GM18526 (cell line): ENCODE data around the gene GFPT2.

ENCODE experiments used
- POLR2A ChIP-seq: IDR thresholded peaks from 3 replicates; pipeline ENCODE4 v1.6.1; 2011; ENCODE audit not compliant: insufficient read length; ENCODE audit errors: extremely low read depth

The GFPT2 gene

GRCh38 chr5:180345781-180346180 lies 7.4 kb downstream of the GFPT2 start:
- no peak for TF ChIP-seq POLR2A

GRCh38 chr5:180345186-180345585 lies 8.0 kb downstream of the GFPT2 start:
- no peak for TF ChIP-seq POLR2A

- no peak for TF ChIP-seq POLR2A
Measured at GRCh38 chr5:180344696-180344999, 8.5 kb downstream of the GFPT2 start.

- no peak for TF ChIP-seq POLR2A
Measured at GRCh38 chr5:180343831-180344695, 9.1 kb downstream of the GFPT2 start.

- no peak for TF ChIP-seq POLR2A
Measured at GRCh38 chr5:180343110-180343830, 9.9 kb downstream of the GFPT2 start.

- no peak for TF ChIP-seq POLR2A
Measured at GRCh38 chr5:180341595-180341994, 11.5 kb downstream of the GFPT2 start.

GRCh38 chr5:180340856-180341255 lies 12.3 kb downstream of the GFPT2 start:
- TF ChIP-seq POLR2A: no peak

DNA sequence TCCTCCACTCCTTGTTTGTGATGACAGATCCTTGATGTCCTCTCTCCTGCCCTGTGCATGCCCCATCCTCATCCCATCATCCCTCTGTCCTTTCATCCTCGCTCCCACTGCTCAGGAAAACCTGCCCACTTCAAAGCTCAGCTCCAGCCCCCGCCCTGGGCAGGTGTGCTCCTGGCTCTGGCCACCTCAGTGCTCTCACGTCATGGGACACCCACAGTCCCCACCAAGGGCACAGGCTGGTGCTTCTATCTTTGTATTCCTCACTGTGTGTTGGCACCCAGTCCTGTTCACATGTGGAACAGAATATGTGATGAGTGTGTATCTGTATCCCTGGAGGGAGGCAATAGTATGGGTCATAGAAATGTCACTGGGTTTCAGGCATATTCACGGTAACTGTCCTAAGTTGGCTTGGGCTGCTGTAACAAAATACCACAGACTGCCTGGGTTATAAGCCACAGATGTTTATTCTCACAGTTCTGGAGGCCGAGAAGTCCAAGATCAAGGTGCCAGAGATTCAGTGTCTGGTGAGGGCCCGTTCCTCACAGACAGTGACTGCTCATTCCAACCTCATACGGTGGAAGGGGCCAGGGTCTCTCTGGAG lies 13.5 kb downstream of the GFPT2 start:
- no peak for TF ChIP-seq POLR2A

DNA sequence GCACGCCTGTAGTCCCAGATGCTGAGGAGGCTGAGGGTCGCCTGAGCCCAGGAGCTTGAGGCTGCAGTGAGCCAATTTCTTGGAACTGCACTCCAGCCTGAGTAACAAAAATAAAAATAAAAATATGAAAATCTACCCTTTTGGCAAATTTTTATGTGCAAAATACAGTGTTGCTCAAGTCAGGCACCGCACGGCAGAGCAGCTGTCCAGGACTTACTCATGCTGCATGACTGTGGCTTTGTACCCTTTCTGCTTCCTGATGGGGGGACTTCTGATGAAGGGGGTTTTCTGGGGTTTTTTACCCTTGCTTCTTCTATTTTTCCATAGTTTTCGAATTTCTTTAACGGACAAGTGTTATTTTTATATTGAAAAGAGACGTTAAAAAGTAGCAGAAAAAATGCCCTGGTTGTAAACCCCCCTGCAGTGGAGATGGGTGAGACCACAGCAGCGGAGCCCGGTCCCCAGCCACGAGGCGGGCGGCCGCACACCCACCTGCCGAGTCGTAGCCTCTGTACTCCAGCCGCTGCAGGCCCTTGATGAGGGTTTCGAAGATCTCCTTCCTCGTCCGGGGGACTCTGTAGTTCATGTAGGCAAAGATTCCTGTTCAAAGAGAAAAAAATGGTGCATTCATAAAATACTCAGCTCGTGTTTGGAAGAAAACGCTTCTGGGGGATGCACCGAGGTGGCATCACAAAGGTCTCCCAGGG lies 15.0 kb downstream of the GFPT2 start:
- no peak for TF ChIP-seq POLR2A

DNA sequence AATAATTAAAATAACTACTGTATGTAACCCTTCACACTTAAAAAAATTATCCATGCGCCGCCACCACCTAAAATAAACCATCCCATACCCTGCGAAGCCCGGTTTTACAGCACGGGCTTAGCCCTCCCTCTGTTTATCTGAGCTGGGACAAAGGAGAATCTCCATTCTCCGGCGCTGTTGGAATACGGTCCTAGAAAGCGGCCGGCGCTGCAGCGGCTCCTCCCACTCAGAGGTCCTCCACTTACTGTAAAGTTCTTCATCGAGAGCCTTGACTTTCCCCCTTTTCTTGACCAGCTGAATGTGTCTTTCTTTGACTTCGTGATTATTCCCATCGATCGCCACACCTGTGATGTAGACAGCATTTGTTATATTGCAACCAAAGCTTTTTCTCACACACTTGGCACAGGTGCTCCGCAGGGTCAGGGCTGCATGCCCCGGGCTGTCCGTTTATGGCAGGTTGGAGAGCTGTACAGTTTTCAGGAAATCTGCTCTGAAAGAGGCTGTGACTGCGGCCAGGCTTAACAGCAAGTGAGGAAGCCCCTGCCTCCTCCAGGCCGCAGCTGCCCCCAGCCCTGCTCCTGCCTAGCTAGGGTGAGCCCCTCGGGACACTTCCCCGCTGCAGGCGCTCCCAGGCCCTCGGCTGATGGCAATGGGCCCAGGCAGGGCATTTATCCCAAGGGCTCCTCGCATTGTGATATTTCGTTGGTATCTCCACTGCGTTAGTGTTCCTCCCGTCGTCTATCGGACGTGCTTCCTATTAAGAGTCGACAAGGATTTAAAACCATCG lies 16.7 kb downstream of the GFPT2 start:
- TF ChIP-seq POLR2A: no peak

DNA sequence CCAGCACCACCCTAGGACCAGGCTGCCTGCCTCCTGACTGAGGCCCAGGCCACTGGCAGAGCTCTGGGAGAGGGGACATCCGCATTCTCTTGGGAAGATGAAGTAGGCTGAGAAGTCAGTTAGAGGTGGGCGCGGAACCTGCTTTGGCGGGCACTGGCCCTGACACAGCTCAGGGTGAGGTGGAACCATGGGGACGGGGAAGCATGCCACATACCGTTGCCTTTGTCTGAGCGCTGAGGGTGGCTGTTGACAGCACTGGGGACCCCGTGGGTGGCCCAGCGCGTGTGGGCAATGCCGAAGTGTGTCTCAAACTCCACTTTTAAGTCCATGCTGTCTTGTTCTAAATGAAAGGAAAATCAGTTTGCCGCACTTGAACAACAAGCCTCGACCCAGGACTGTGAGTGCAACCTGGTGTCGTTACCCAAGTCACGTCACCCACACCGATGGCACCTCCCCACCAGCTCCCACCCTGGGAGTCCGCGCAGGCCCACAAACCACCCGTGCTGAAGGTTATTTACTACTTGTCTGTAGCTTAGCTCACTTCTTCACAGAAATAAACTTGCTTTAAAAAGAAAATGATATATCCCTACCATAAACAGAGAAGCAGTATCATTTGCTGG lies 17.4 kb downstream of the GFPT2 start:
- TF ChIP-seq POLR2A: no peak

DNA sequence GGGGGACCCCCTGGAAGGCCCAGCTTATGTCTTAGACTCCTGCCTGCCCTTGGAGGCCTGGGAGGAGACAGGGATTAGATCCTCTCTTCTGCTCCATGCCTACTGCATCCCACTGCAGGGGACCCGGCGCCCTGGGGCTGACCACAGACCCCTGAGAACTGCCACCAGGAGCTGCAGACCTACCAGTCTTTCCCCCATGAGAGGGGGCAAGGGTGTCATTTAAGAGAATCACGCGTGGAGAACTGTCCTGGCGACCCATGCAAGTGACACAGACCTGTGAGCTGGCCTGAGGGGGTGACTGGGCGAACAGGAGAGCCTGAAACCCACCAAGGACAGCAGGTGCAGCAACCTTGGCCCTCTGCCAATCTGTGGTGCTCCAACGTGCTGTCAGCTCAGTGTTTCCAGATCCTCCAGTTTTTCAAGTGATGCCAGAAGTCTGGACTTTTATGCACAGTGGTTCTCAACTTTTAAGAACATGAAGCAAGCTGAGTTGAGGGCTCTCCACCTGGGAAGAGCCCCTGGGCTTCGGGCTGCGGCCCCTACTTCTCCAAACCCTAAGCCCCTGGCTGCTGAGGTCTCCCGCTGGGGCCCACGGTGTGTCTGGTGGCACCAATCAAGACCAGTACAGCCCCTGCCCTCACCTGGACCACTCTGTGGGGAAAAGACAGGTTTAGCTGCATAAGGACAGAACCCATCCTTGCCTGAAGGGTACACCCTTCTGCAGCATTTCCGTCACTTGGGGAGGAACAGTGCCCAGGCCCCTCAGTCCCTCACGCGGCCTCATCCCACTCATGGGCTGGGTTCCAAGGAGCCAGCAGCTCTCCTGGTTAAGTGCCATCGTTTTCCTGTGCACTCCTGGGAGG lies 18.2 kb downstream of the GFPT2 start:
- TF ChIP-seq POLR2A: no peak

DNA sequence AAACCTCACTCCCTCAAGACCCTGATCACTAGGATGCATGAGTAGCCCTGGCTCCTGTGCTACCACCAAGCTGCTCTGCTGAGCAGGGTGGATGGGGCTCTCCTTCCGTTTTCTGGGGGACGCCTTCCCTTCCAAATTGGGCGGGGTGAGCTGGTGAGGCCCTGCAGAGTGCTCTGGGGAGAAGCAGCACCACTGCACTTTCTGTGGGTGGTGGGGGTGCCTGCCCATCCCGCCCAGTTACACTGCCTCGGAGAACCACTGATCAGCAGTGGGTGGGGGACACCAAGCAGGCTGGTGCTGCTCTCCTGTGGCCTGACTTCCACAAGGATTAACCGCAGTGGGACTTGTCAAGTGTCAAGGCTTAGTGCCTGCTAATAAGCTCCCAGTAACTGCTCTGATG lies 19.0 kb downstream of the GFPT2 start:
- TF ChIP-seq POLR2A: no peak

DNA sequence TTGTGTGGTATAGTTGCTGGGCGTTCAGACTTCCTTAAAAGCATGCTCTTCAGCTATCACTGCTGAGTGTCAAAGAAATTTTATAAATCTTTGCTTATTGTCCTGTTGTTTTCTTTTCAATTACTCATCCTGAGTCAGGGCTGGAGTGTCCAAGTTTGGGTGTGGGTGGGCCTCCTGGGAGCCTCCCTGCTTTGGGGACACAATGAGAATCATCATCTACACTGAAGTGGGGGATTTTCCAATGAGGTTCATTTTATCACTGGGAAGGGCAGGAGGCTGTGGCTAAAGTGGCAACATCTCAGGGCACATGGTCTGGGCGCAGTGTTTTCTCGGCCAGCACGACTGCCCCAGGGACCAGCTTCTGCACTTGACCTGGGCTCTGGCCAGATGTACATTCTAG lies 19.5 kb downstream of the GFPT2 start:
- TF ChIP-seq POLR2A: no peak

GRCh38 chr5:180332861-180333260 lies 20.3 kb downstream of the GFPT2 start:
- no peak for TF ChIP-seq POLR2A
